NB4 (cell line): Measurements from ENCODE around the gene CASTOR2.
"Not testable (repeated sequence)": the region's sequence is repeated elsewhere in the genome, so short reads cannot be mapped to it uniquely, and the experiment has no call there.

ENCODE experiments used
- DNase-seq: peaks from one replicate; pipeline ENCODE4 v3.0.0; 2010; ENCODE audit warnings: low read depth
- H3K4me3 ChIP-seq: one replicate; pipeline ENCODE4 v1.5.1; 2011; ENCODE audit warnings: mild to moderate bottlenecking, low read depth, low read length, moderate library complexity

Gene CASTOR2

GRCh38 chr7:74964511-74965119 is at the start of gene CASTOR2:
CASTOR2 (plus strand) TSS chr7:74964705; CDS start chr7:74964986, 281 bp downstream.
- not testable (repeated sequence) for DNase-seq, H3K4me3 ChIP-seq

GRCh38 chr7:74922321-74922890 is 42.1 kb upstream of the CASTOR2 start:
- not testable (repeated sequence) for H3K4me3 ChIP-seq, DNase-seq

GRCh38 chr7:74923644-74924043 is 40.9 kb upstream of the CASTOR2 start:
- not testable (repeated sequence) for H3K4me3 ChIP-seq, DNase-seq

GRCh38 chr7:74926968-74927367 is 37.5 kb upstream of the CASTOR2 start:
- H3K4me3 ChIP-seq, DNase-seq: not testable (repeated sequence)

DNA sequence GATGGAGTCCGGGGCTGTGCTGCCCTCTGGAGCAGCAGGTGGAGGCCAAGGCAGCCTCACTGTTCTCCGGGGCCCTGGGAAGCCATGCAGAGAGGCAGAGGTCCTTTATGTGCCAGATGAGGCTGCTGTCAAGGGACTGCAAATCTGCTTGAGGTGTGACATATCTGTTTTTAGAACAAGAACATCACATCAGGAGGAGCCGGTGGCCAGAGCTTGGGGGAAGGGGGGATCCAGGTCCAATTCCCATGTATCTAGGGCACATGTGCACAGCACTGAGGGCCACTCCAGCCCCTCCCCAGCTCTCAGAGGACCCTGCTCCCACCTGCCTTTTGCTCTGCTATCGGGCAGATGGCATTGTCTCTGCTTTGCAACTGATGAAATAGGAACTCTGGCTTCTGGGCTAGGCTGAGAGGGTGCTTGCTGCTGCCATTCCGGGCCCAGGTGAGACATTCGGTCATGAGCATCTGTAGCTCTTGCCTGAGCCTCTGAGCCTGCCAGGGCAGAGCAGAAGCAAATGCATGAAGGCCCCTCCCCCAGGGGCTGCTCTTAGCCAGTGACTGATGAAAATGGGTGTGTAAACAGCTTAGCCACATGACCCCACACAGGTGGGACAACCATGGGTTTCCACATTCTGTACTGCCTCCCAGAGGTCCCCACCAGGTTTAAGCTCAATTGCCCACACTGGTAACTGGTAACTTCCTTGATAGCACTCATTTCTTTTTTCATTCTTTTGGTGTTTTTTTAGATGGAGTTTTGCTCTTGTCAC is 32.8 kb upstream of the CASTOR2 start:
- DNase-seq, H3K4me3 ChIP-seq: not testable (repeated sequence)

DNA sequence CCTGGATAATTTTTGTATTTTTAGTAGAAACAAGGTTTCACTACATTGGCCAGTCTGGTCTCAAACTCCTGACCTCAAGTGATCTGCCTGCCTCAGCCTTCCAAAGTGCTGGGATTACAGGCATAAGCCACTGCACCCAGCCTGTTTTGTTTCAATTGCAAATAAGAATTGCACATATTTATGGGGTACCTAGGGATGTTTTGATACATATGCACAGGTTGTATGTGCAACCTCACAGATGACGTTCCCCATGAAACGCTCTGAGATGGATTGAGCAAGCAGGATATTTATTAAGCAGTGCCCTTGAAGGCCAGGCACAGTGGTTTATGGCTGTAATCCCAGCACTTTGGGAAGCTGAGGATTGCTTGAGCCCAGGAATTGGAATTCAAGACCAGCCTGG is 25.1 kb upstream of the CASTOR2 start:
- H3K4me3 ChIP-seq, DNase-seq: not testable (repeated sequence)

DNA sequence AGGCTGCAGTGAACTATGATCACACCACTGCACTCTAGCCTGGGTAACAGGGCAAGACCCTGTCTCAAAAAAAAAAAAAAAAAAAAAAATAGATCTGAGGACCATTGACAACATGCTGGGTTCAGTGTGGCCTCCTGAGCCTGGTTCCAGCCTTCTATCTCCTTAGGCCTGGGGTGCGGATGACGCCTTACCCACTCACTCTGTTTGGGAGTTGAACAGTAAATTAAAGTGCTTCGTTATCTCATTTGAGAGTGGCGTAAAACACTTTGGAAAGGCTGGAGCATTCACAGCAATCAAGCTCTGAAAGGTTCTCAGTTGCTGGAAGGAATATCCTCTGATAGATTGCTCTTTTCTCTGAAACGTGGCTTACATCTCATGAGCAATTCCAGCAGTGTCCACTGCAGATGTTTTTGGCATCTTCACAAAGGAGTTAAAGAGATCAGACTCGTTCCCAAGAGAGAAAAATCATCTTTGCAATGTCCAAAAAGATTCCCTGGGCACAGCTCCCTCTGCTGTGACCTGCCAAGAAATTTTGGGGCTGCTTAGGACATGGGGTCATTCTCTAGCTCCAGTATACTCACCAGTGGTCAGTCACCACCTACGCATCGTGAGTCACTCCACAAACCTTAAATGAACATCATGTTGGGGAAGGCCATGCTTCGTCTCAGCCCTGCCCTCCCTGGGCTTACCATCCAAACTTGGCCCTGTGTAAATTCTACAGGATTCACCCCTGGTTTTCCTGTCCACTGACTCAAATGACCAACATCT is 23.0 kb upstream of the CASTOR2 start:
- not testable (repeated sequence) for H3K4me3 ChIP-seq, DNase-seq

GRCh38 chr7:74943923-74944322 is 20.6 kb upstream of the CASTOR2 start:
- not testable (repeated sequence) for DNase-seq, H3K4me3 ChIP-seq

GRCh38 chr7:74947741-74948140 is 16.8 kb upstream of the CASTOR2 start:
- H3K4me3 ChIP-seq, DNase-seq: not testable (repeated sequence)

- H3K4me3 ChIP-seq, DNase-seq: not testable (repeated sequence)
Observed at GRCh38 chr7:74953774-74954173, 10.7 kb upstream of the CASTOR2 start.

GRCh38 chr7:74958328-74958727 is 6.2 kb upstream of the CASTOR2 start:
- DNase-seq, H3K4me3 ChIP-seq: not testable (repeated sequence)

- not testable (repeated sequence) for H3K4me3 ChIP-seq, DNase-seq
Observed at GRCh38 chr7:74963704-74964510, 598 bp upstream of the CASTOR2 start.

- H3K4me3 ChIP-seq, DNase-seq: not testable (repeated sequence)
Observed at GRCh38 chr7:74966208-74966854, 1.8 kb downstream of the CASTOR2 start.

DNA sequence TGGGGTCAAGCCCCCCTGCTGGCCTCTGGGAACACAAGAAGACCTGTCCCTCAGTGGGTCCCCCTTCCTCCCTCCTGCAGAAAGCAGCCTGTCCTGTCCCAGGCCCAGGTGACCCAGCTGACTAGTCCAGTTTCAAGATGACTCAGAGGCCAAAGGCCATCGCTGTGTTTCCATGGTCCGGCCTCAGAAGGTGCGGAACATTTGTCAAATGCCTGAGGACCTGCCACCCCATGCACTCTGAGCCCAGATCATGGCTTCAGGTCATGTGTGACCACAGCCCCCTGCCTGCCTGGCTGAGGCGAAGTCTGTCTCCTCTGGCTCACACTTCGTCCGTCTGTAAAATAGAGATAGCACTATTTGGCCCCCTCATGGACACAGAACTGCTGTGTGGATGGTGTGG is 2.4 kb downstream of the CASTOR2 start:
- not testable (repeated sequence) for DNase-seq, H3K4me3 ChIP-seq

GRCh38 chr7:74971431-74971830 is 6.9 kb downstream of the CASTOR2 start:
- H3K4me3 ChIP-seq, DNase-seq: not testable (repeated sequence)

DNA sequence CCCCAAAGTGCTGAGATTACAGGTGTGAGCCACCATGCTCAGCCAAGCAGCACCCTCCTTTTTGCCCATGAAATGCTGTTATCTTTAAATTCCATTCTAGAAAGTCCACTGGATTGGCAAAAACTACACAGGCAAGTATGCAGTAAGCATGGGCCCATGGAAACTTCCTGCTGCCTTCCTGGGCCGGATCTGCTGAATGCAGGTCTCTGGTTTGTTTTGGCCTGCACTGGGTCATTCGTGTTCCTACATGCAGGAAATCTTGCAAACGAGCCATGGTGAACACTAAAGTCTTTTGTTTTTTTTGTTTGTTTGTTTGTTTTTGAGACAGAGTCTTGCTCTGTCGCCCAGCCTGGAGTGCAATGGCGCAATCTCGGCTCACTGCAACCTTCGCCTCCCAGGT is 7.9 kb downstream of the CASTOR2 start:
- H3K4me3 ChIP-seq, DNase-seq: not testable (repeated sequence)

DNA sequence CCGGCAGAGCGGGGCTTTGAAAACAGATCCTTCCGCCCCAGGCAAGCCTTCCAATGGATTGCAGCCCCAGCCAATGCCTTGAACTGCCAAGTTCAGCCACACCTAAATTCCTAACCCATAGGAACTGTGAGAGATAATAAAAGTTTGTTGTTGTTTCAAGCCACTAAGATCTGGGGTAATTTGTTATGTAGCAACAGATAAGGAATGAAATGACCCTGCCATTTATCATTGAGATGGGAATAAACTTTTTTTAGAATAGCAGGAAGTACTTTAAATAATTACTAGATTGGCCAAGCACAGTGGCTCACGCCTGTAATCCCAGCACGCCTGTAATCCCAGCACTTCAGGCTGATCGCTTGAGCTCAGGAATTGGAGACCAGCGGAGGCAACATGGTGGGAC is 11.5 kb downstream of the CASTOR2 start:
- not testable (repeated sequence) for H3K4me3 ChIP-seq, DNase-seq

DNA sequence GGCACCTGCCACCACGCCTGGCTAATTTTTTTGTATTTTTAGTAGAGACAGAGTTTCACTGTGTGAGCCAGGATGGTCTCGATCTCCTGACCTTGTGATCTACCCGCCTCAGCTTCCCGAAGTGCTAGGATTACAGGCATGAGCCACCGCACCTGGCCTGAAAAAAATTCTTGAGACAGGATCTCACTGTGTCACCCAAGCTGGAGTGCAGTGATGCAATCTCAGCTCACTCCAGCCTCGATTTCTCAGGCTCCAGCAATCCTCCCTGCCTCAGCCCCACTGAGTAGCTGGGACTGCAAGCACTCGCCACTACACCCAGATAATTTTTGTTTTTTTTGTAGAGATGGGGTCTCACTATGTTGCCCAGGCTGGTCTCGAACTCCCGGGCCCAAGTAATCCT is 13.0 kb downstream of the CASTOR2 start:
- not testable (repeated sequence) for H3K4me3 ChIP-seq, DNase-seq
